Osteocyte (in vitro differentiated cells): ENCODE measurements around the gene PLA2G4D. TPM values are rescaled to one million over a fixed set of nuclear protein-coding genes. Genes with fewer than 3 reads are reported as not detected.

Experiments used
- DNase-seq: peaks from one replicate; pipeline ENCODE4 v3.0.0; 2021; ENCODE audit warnings: mixed read lengths; ENCODE audit not compliant: unreplicated experiment; ENCODE audit errors: extremely low spot score
- H3K27ac Mint-ChIP-seq: one replicate; pipeline ENCODE4 v1.8.0; 2021; ENCODE audit warnings: mild to moderate bottlenecking, mixed read lengths; ENCODE audit not compliant: unreplicated experiment
- H3K27me3 Mint-ChIP-seq: one replicate; pipeline ENCODE4 v1.8.0; 2021; ENCODE audit warnings: mixed read lengths; ENCODE audit not compliant: unreplicated experiment
- H3K36me3 Mint-ChIP-seq: one replicate; pipeline ENCODE4 v1.8.0; 2021; ENCODE audit warnings: mixed read lengths; ENCODE audit not compliant: unreplicated experiment
- H3K4me1 Mint-ChIP-seq: one replicate; pipeline ENCODE4 v1.8.0; 2021; ENCODE audit warnings: mixed read lengths; ENCODE audit not compliant: unreplicated experiment
- H3K4me3 Mint-ChIP-seq: one replicate; pipeline ENCODE4 v1.8.0; 2021; ENCODE audit warnings: mild to moderate bottlenecking, moderate library complexity, mixed read lengths; ENCODE audit not compliant: unreplicated experiment
- H3K9me3 Mint-ChIP-seq: one replicate; pipeline ENCODE4 v1.8.0; 2021; ENCODE audit warnings: mixed read lengths; ENCODE audit not compliant: unreplicated experiment
- CTCF ChIP-seq: fragments of 200-600 bp; sonication (generic); IDR thresholded peaks from 2 replicates; pipeline ENCODE4 v1.5.0; 2021; ENCODE audit warnings: antibody characterized with exemption, mild to moderate bottlenecking, moderate library complexity
- total RNA-seq: library from RNA; stranded (reverse); gene quantifications from 2 replicates; pipeline ENCODE4 v1.2.1, GENCODE V29; 2021

The PLA2G4D gene
- total RNA-seq, 1 donor from 2014 or later: not detected

- no peak overlapping the region for H3K4me3 Mint-ChIP-seq
- peaks cover 11% of the 10 kb centered on the region for H3K9me3 Mint-ChIP-seq
- peaks cover 2% of the 10 kb centered on the region for H3K4me1 Mint-ChIP-seq
- peak; percentile 34 for DNase-seq
- peaks cover 40% of the 10 kb centered on the region for H3K27me3 Mint-ChIP-seq
- no peak for TF ChIP-seq CTCF
- no peaks in the 10 kb centered on the region for H3K36me3 Mint-ChIP-seq
- no peak overlapping the region for H3K27ac Mint-ChIP-seq
These were observed 13.1 kb upstream of the PLA2G4D start for GRCh38 chr15:42107473-42107872.

- peak; percentile 40 for DNase-seq
- Mint-ChIP-seq H3K36me3 (no peaks in the 10 kb centered on the region), H3K4me3 (no peak overlapping the region), H3K9me3 (peaks cover 11% of the 10 kb centered on the region), H3K27me3 (peaks cover 36% of the 10 kb centered on the region), H3K4me1 (peaks cover 10% of the 10 kb centered on the region), H3K27ac (no peak overlapping the region)
- TF ChIP-seq CTCF: no peak
These were observed 11.9 kb upstream of the PLA2G4D start for GRCh38 chr15:42106288-42106687.

- Mint-ChIP-seq H3K4me1 (peaks cover 20% of the 10 kb centered on the region), H3K27me3 (peaks cover 20% of the 10 kb centered on the region), H3K9me3 (peaks cover 10% of the 10 kb centered on the region), H3K27ac (no peak overlapping the region), H3K36me3 (no peaks in the 10 kb centered on the region), H3K4me3 (no peak overlapping the region)
- DNase-seq: no peak
- TF ChIP-seq CTCF: no peak
These were observed 9.9 kb upstream of the PLA2G4D start for GRCh38 chr15:42104095-42104891.

GRCh38 chr15:42102646-42103235 lies 8.4 kb upstream of the PLA2G4D start:
- Mint-ChIP-seq H3K36me3 (no peaks in the 10 kb centered on the region), H3K4me1 (peaks cover 20% of the 10 kb centered on the region), H3K27ac (no peak overlapping the region), H3K4me3 (no peak overlapping the region), H3K9me3 (no peaks in the 10 kb centered on the region), H3K27me3 (peaks cover 5% of the 10 kb centered on the region)
- DNase-seq: peak; percentile 68
- TF ChIP-seq CTCF: no peak

GRCh38 chr15:42101861-42102260 lies 7.5 kb upstream of the PLA2G4D start:
- no peak for DNase-seq
- Mint-ChIP-seq H3K27ac (no peak overlapping the region), H3K4me3 (no peak overlapping the region), H3K36me3 (no peaks in the 10 kb centered on the region), H3K4me1 (peaks cover 20% of the 10 kb centered on the region), H3K27me3 (peaks cover 1% of the 10 kb centered on the region), H3K9me3 (no peaks in the 10 kb centered on the region)
- TF ChIP-seq CTCF: no peak
